OCI-LY7 (cell line): ENCODE data around the gene DCAF8.

Experiments
- CTCF ChIP-seq: fragments of 200-600 bp; sonication (generic); conservative IDR thresholded peaks from 2 replicates; pipeline ENCODE4 v1.5.1; 2014; ENCODE audit warnings: mild to moderate bottlenecking, antibody characterized with exemption, low read length, moderate library complexity, mixed read lengths
- EZH2phosphoT487 ChIP-seq: fragments of 200-600 bp; sonication (generic); IDR thresholded peaks from 2 replicates; pipeline ENCODE4 v1.6.1; 2018; ENCODE audit warnings: low read depth, borderline replicate concordance, mild to moderate bottlenecking, mixed run types, antibody characterized with exemption, low read length, moderate library complexity, mixed read lengths

GRCh38 chr1:160226623-160227022 is 35.7 kb downstream of the DCAF8 start:
- TF ChIP-seq CTCF (no peak), EZH2phosphoT487 (no peak)
